ENCODE data around the gene DCAKD.

DCAKD gene

DNA sequence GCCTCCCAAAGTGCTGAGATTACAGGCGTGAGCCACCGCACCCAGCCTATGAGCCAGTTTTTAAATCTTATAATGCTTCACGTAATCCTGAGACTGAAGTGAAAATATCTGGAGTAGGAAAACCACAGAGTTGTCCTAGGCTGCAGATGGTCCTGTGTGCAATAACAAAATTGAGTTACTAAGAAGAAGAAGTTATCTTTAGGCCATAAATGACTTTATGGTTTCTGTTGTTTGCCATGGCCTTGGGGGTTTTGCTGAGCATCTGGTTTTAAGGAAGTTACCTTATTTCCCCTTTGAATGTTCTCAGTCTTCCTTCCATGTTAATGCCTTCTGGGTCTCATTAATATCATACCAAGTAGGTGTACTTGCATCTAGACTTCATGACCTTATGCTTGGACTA is 26.2 kb upstream of the DCAKD start:
- no peak overlapping the region for H3K4ac ChIP-seq (ENCODE audit: low read depth, low read length)
- H3K4me3 ChIP-seq (ENCODE audit: low read length): no peak overlapping the region
- no peak overlapping the region for H3K18ac ChIP-seq (ENCODE audit: low read length)
- H3K27me3 ChIP-seq (ENCODE audit: insufficient read depth, low read length, poor library complexity): no peaks in the 10 kb centered on the region
- H3K9ac ChIP-seq (ENCODE audit: low read length): no peak overlapping the region
- no peak overlapping the region for H3K27ac ChIP-seq (ENCODE audit: low read depth, low read length)
- no peak overlapping the region for H4K5ac ChIP-seq (ENCODE audit: low read length)
- H3K79me1 ChIP-seq (ENCODE audit: low read length): peaks cover 11% of the 10 kb centered on the region
- H2BK120ac ChIP-seq (ENCODE audit: low read depth, low read length): no peak overlapping the region
- H2BK5ac ChIP-seq (ENCODE audit: low read length): no peak overlapping the region
- no peak overlapping the region for H2AK5ac ChIP-seq (ENCODE audit: low read length)
- DNase-seq: no peak
- no peak overlapping the region for H3K4me2 ChIP-seq (ENCODE audit: low read length)
- H3K36me3 ChIP-seq (ENCODE audit: control insufficient read depth, insufficient read depth, low read length): peaks cover 8% of the 10 kb centered on the region
- no peaks in the 10 kb centered on the region for H3K4me1 ChIP-seq (ENCODE audit: control insufficient read depth, low read depth, low read length)
- no peak overlapping the region for H3K56ac ChIP-seq (ENCODE audit: low read length)
- WGBS (ENCODE audit: extremely low coverage, insufficient coverage, low lambda C conversion rate): no CpG with 5 or more reads among the region's 3 CpGs
- H2BK15ac ChIP-seq (replicated peaks; ENCODE audit: low read depth): no peak overlapping the region
- H3K23ac ChIP-seq (ENCODE audit: low read length): no peak overlapping the region
- no peak overlapping the region for H4K8ac ChIP-seq (ENCODE audit: low read depth, low read length)
- H3K79me2 ChIP-seq (ENCODE audit: control insufficient read depth, insufficient read depth, low read length): peaks cover 20% of the 10 kb centered on the region

DNA sequence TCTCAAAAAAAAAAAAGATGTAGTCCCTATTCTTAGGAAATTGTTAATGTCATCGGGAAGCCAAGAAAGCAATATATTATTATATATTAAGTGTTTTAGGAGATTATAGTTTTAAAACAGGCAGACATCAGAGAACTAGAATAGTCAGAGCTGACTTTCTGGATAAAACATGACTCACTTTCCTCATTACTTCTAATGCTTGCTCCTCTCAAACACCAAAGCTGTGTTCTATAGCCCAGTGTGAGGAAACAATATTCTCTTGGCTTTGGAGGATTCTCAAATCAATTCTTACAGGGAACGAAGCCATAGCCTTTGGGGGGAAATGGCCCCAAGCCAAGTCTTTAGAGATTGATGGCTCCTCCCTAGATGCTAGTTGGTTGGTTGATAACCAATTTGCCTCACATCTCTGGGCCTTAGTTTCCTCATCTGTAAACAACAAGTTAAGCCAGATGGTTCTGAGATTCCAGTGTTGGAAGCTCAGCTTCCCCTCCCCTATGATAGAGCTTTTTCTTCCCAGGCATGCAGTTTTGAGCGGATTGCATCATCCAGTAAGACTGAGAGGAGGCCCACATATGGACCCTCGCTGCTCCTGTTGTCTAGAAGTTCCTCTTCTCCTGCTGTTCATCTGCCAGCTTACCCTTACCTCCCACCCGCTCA is 22.1 kb upstream of the DCAKD start:
- no peak overlapping the region for H4K5ac ChIP-seq (ENCODE audit: low read length)
- peak; percentile 38 for DNase-seq
- no peak overlapping the region for H2BK5ac ChIP-seq (ENCODE audit: low read length)
- no peak overlapping the region for H2BK120ac ChIP-seq (ENCODE audit: low read depth, low read length)
- peaks cover 20% of the 10 kb centered on the region for H3K79me2 ChIP-seq (ENCODE audit: control insufficient read depth, insufficient read depth, low read length)
- no peak overlapping the region for H3K23ac ChIP-seq (ENCODE audit: low read length)
- peaks cover 1% of the 10 kb centered on the region for H3K36me3 ChIP-seq (ENCODE audit: control insufficient read depth, insufficient read depth, low read length)
- H3K56ac ChIP-seq (ENCODE audit: low read length): no peak overlapping the region
- no peak overlapping the region for H3K18ac ChIP-seq (ENCODE audit: low read length)
- peaks cover 12% of the 10 kb centered on the region for H3K79me1 ChIP-seq (ENCODE audit: low read length)
- no peak overlapping the region for H3K27ac ChIP-seq (ENCODE audit: low read depth, low read length)
- H3K4me2 ChIP-seq (ENCODE audit: low read length): no peak overlapping the region
- H3K9ac ChIP-seq (ENCODE audit: low read length): no peak overlapping the region
- H3K4me3 ChIP-seq (ENCODE audit: low read length): no peak overlapping the region
- no peaks in the 10 kb centered on the region for H3K27me3 ChIP-seq (ENCODE audit: insufficient read depth, low read length, poor library complexity)
- 100% methylated on average over 1 of the region's 5 CpGs for WGBS (ENCODE audit: extremely low coverage, insufficient coverage, low lambda C conversion rate)
- H2AK5ac ChIP-seq (ENCODE audit: low read length): no peak overlapping the region
- H3K4me1 ChIP-seq (ENCODE audit: control insufficient read depth, low read depth, low read length): no peaks in the 10 kb centered on the region
- H4K8ac ChIP-seq (ENCODE audit: low read depth, low read length): peak overlapping the region; percentile 93
- H2BK15ac ChIP-seq (replicated peaks; ENCODE audit: low read depth): no peak overlapping the region
- no peak overlapping the region for H3K4ac ChIP-seq (ENCODE audit: low read depth, low read length)

DNA sequence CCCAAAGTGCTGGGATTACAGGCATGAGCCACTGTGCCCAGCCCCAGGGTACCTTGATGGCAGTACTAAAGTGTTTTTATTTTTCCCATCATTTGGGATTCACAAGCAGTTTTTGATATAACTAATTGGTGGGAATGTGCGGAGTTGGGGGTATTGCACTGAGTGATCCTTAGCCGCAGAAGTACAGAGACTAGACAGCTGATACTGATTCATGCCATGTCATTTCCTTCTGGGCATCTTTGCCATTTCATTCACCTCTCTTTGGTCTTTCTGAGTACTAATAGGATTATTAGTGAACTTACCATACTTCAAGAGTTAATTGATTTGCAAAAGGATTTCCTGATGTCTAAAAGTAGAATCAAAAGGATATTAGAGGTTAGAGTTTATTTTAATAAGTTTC is 19.4 kb upstream of the DCAKD start:
- Histone ChIP-seq H3K4ac (ENCODE audit: low read depth, low read length) (no peak overlapping the region), H3K27me3 (ENCODE audit: insufficient read depth, low read length, poor library complexity) (no peaks in the 10 kb centered on the region), H4K8ac (ENCODE audit: low read depth, low read length) (no peak overlapping the region), H3K23ac (ENCODE audit: low read length) (no peak overlapping the region), H3K9ac (ENCODE audit: low read length) (no peak overlapping the region), H2BK5ac (ENCODE audit: low read length) (no peak overlapping the region), H2BK15ac (replicated peaks; ENCODE audit: low read depth) (no peak overlapping the region), H3K36me3 (ENCODE audit: control insufficient read depth, insufficient read depth, low read length) (no peaks in the 10 kb centered on the region), H3K4me1 (ENCODE audit: control insufficient read depth, low read depth, low read length) (no peaks in the 10 kb centered on the region), H3K18ac (ENCODE audit: low read length) (no peak overlapping the region), H3K27ac (ENCODE audit: low read depth, low read length) (no peak overlapping the region), H3K4me3 (ENCODE audit: low read length) (no peak overlapping the region), H3K79me1 (ENCODE audit: low read length) (peaks cover 8% of the 10 kb centered on the region), H2AK5ac (ENCODE audit: low read length) (no peak overlapping the region), H3K56ac (ENCODE audit: low read length) (no peak overlapping the region), H3K4me2 (ENCODE audit: low read length) (no peak overlapping the region), H3K79me2 (ENCODE audit: control insufficient read depth, insufficient read depth, low read length) (peaks cover 14% of the 10 kb centered on the region), H2BK120ac (ENCODE audit: low read depth, low read length) (no peak overlapping the region), H4K5ac (ENCODE audit: low read length) (no peak overlapping the region)
- WGBS (ENCODE audit: extremely low coverage, insufficient coverage, low lambda C conversion rate): no CpG with 5 or more reads among the region's 2 CpGs
- no peak for DNase-seq

DNA sequence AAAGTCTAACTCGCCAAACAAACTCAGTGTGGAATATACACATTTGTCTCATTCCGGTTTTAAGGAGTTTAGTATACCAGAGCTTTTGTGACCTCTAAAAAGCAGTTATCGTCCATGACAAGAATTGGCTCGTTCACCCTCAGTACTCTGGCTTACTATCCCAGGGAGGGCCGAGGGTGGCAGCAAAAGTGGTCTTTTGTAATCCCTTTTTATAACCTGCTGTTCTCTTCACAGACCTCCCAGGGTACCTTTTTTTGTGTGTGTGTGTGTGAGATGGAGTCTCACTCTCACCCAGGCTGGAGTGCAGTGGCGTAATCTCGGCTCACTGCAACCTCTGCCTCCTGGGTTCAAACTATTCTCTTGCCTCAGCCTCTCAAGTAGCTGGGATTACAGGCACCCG is 18.6 kb upstream of the DCAKD start:
- no peak overlapping the region for H3K18ac ChIP-seq (ENCODE audit: low read length)

DNA sequence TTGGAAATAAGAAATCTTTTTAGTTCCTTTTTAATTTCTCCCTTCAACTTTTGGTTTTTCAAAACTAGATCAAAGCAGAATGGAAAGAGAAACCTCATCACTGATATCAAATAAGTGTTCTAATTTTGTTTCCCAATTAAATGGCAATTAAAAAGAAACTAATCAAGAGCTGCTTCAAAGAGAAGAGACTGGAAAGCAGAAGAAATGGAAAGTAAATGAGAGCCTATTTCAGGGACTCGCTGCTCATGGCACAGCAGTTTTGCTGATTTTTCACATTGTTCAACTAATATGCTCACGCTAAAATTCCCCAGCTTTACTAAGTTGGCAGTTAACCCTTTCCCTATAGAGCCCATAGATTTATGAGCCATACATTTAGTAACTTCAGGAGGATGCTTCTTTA is 16.2 kb upstream of the DCAKD start:
- no peak for DNase-seq
- peaks cover 24% of the 10 kb centered on the region for H3K79me2 ChIP-seq (ENCODE audit: control insufficient read depth, insufficient read depth, low read length)
- H3K4me3 ChIP-seq (ENCODE audit: low read length): no peak overlapping the region
- H4K5ac ChIP-seq (ENCODE audit: low read length): no peak overlapping the region
- H2AK5ac ChIP-seq (ENCODE audit: low read length): no peak overlapping the region
- no CpG with 5 or more reads among the region's 2 CpGs for WGBS (ENCODE audit: extremely low coverage, insufficient coverage, low lambda C conversion rate)
- no peak overlapping the region for H3K9ac ChIP-seq (ENCODE audit: low read length)
- H3K4ac ChIP-seq (ENCODE audit: low read depth, low read length): no peak overlapping the region
- H2BK15ac ChIP-seq (replicated peaks; ENCODE audit: low read depth): no peak overlapping the region
- H3K4me1 ChIP-seq (ENCODE audit: control insufficient read depth, low read depth, low read length): no peaks in the 10 kb centered on the region
- no peak overlapping the region for H3K4me2 ChIP-seq (ENCODE audit: low read length)
- H3K23ac ChIP-seq (ENCODE audit: low read length): no peak overlapping the region
- no peak overlapping the region for H3K56ac ChIP-seq (ENCODE audit: low read length)
- H3K36me3 ChIP-seq (ENCODE audit: control insufficient read depth, insufficient read depth, low read length): no peaks in the 10 kb centered on the region
- no peak overlapping the region for H3K18ac ChIP-seq (ENCODE audit: low read length)
- H2BK5ac ChIP-seq (ENCODE audit: low read length): no peak overlapping the region
- H3K27me3 ChIP-seq (ENCODE audit: insufficient read depth, low read length, poor library complexity): no peaks in the 10 kb centered on the region
- H3K79me1 ChIP-seq (ENCODE audit: low read length): peaks cover 4% of the 10 kb centered on the region
- no peak overlapping the region for H2BK120ac ChIP-seq (ENCODE audit: low read depth, low read length)
- no peak overlapping the region for H3K27ac ChIP-seq (ENCODE audit: low read depth, low read length)
- no peak overlapping the region for H4K8ac ChIP-seq (ENCODE audit: low read depth, low read length)

More for the DNA sequence above, 18.6 kb upstream of the DCAKD start:
- Histone ChIP-seq H3K23ac (ENCODE audit: low read length) (no peak overlapping the region), H3K36me3 (ENCODE audit: control insufficient read depth, insufficient read depth, low read length) (no peaks in the 10 kb centered on the region), H2BK15ac (replicated peaks; ENCODE audit: low read depth) (no peak overlapping the region), H3K4me3 (ENCODE audit: low read length) (no peak overlapping the region), H3K79me1 (ENCODE audit: low read length) (peaks cover 10% of the 10 kb centered on the region), H3K56ac (ENCODE audit: low read length) (no peak overlapping the region), H4K5ac (ENCODE audit: low read length) (no peak overlapping the region), H2BK5ac (ENCODE audit: low read length) (no peak overlapping the region), H2AK5ac (ENCODE audit: low read length) (no peak overlapping the region), H3K27me3 (ENCODE audit: insufficient read depth, low read length, poor library complexity) (no peaks in the 10 kb centered on the region), H3K4me1 (ENCODE audit: control insufficient read depth, low read depth, low read length) (no peaks in the 10 kb centered on the region), H3K27ac (ENCODE audit: low read depth, low read length) (no peak overlapping the region), H3K4ac (ENCODE audit: low read depth, low read length) (no peak overlapping the region), H3K79me2 (ENCODE audit: control insufficient read depth, insufficient read depth, low read length) (peaks cover 17% of the 10 kb centered on the region), H3K4me2 (ENCODE audit: low read length) (no peak overlapping the region), H3K9ac (ENCODE audit: low read length) (no peak overlapping the region), H4K8ac (ENCODE audit: low read depth, low read length) (no peak overlapping the region), H2BK120ac (ENCODE audit: low read depth, low read length) (no peak overlapping the region)
- no peak for DNase-seq
- WGBS (ENCODE audit: extremely low coverage, insufficient coverage, low lambda C conversion rate): no CpG with 5 or more reads among the region's 8 CpGs

DNA sequence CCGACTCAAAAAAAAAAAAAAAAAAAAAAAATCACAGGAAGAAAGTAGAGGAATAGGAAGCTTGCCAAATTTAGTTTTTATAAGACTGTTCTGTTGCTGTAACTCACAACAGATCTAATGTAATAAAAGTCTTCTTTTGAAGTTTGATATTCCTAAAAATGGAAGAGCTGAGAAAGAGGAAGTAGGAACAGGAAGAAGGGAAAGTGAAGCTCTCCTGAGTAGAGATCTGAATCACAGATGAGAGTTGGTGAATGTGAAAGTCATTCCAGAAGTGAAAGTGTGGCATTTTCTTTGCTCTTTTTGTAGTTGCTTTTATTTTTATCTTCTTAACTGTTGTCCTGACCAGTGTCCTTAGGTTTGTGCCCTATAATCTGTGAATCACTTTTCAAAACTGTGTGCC is 11.8 kb upstream of the DCAKD start:
- Histone ChIP-seq H3K23ac (ENCODE audit: low read length) (no peak overlapping the region), H3K9ac (ENCODE audit: low read length) (no peak overlapping the region), H3K79me1 (ENCODE audit: low read length) (peaks cover 6% of the 10 kb centered on the region), H3K27me3 (ENCODE audit: insufficient read depth, low read length, poor library complexity) (no peaks in the 10 kb centered on the region), H3K56ac (ENCODE audit: low read length) (no peak overlapping the region), H3K4me2 (ENCODE audit: low read length) (no peak overlapping the region), H3K4me1 (ENCODE audit: control insufficient read depth, low read depth, low read length) (no peaks in the 10 kb centered on the region), H4K8ac (ENCODE audit: low read depth, low read length) (no peak overlapping the region), H4K5ac (ENCODE audit: low read length) (no peak overlapping the region), H3K36me3 (ENCODE audit: control insufficient read depth, insufficient read depth, low read length) (no peaks in the 10 kb centered on the region), H3K18ac (ENCODE audit: low read length) (no peak overlapping the region), H3K4me3 (ENCODE audit: low read length) (no peak overlapping the region), H3K4ac (ENCODE audit: low read depth, low read length) (no peak overlapping the region), H2BK5ac (ENCODE audit: low read length) (no peak overlapping the region), H2AK5ac (ENCODE audit: low read length) (no peak overlapping the region), H2BK120ac (ENCODE audit: low read depth, low read length) (no peak overlapping the region), H3K27ac (ENCODE audit: low read depth, low read length) (no peak overlapping the region), H3K79me2 (ENCODE audit: control insufficient read depth, insufficient read depth, low read length) (peaks cover 35% of the 10 kb centered on the region), H2BK15ac (replicated peaks; ENCODE audit: low read depth) (no peak overlapping the region)
- no peak for DNase-seq
- WGBS (ENCODE audit: extremely low coverage, insufficient coverage, low lambda C conversion rate): no CpG with 5 or more reads among the region's 1 CpG

All from mesendoderm (in vitro differentiated cells).